Measurements from ENCODE around the gene HCRT.

DNA sequence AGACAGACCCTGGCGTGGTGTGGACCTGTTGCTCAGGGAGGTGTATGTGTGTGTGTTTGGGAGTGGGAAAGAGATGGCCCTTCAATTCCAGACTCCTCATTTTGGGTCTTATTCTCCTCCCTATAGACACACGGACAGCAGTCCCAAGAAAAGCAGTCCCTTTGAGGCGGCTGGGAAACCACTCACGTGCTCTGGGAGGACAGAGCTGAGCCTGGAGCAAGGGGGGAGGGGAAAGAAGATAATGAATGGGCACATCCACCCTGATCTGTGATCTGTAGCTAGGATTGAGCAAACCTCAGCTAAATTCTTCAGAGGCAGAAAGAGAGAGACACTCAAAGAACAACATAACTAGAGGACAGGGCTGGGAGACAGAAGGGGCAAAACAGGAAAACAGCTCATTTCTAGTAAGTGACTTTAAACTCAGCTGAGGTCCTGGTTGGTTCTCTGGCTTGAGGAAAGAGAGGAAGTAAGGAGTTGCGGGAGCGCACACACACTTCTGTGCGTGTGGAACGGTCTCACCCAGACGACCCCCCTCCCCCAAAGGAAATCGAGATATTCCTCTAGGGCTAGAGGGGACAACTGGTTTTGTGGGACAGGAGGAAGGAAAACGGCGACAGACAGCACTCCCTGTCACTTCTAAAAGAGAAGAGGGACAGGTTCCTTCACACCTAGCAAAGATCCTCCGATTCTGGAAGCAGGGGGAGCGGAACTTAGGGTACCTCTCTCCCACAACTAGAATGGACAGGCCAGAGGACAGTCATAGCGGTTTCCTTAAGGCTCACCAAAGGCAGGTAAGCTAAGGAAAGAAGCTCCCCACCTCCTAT lies 31.1 kb downstream of the HCRT start:
- TF ChIP-seq CTCF (conservative IDR thresholded peaks at IDR 0.05; ENCODE audit: low read depth, low read length) = no peak
- no peak for TF ChIP-seq EZH2 (IDR thresholded peaks at IDR 0.05; ENCODE audit: borderline replicate concordance, low read depth, low read length, poor library complexity, severe bottlenecking)
